ENCODE measurements around the gene PRR3. TPM values are rescaled to one million over a fixed set of nuclear protein-coding genes. Genes with fewer than 3 reads are reported as not detected.

The PRR3 gene
- total RNA-seq, 1 donor from 2014 or later: 2.1 TPM

GRCh38 chr6:30555816-30556065, 1.4 kb upstream of the PRR3 start:
- no peak for DNase-seq (ENCODE audit: low read depth)
- peaks cover 16% of the 10 kb centered on the region for H3K36me3 ChIP-seq (ENCODE audit: control insufficient read depth, insufficient read depth, low read length)
- no peak for FAIRE-seq
- peak overlapping the region; percentile 95 for H3K4me3 ChIP-seq (ENCODE audit: low read depth, low read length)
- TF ChIP-seq, protein P1, sequence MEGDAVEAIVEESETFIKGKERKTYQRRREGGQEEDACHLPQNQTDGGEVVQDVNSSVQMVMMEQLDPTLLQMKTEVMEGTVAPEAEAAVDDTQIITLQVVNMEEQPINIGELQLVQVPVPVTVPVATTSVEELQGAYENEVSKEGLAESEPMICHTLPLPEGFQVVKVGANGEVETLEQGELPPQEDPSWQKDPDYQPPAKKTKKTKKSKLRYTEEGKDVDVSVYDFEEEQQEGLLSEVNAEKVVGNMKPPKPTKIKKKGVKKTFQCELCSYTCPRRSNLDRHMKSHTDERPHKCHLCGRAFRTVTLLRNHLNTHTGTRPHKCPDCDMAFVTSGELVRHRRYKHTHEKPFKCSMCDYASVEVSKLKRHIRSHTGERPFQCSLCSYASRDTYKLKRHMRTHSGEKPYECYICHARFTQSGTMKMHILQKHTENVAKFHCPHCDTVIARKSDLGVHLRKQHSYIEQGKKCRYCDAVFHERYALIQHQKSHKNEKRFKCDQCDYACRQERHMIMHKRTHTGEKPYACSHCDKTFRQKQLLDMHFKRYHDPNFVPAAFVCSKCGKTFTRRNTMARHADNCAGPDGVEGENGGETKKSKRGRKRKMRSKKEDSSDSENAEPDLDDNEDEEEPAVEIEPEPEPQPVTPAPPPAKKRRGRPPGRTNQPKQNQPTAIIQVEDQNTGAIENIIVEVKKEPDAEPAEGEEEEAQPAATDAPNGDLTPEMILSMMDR (IDR thresholded peaks at IDR 0.05; ENCODE audit: insufficient read depth, low read length, severe bottlenecking): no peak
- no peaks in the 10 kb centered on the region for H3K27me3 ChIP-seq (ENCODE audit: control insufficient read depth, insufficient read depth, low read length)

DNA sequence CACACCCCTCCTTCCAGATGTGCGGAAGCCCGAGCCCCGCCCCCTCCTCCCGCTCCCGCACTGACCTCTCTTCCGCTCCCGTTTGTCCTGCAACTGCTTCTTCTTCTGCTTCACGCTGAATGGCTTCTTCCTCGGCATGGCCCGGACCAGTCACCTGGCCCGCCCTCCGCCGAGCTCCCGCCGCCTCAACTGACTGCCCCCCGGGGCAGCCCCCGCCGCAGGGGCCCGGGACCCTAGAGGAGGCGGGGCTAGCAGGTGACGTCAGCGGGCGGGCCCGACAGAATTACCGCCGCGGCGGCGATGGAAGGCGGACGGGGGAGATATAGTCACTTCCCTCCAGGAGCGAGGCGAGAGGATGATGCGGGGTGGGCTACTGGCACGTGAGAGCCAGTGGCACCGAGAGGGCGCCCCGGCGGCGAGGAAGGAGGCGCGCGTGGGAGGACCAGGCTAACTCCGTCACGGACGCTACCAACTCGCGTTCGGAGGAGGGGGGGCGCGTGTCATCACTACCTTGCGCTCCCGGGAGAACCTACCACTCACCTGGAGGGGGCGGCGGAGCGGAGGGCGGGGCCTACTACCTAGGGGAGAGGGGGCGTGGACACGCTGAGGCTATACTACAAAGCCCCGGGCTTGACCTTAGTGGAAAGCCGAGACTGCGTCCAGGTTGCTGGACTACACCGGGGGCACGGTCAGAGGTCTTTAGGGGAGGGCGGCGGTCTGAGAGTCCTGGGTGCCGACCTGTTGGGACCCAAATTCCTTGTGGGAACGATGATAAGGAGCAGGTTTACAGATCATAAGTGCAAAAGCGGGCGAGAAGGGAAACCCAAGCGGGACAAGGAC, 809 bp upstream of the PRR3 start, which contains the start of gene GNL1:
GNL1 (minus strand) TSS at position 424 of the 840 bp plus-strand sequence; CDS start at position 138, 286 bp downstream.
- TF ChIP-seq, protein P1 (IDR thresholded peaks at IDR 0.05; ENCODE audit: insufficient read depth, low read length, severe bottlenecking): peak; percentile 1
- FAIRE-seq: no peak
- H3K4me3 ChIP-seq (ENCODE audit: low read depth, low read length): peak within 1 kb of the TSS; percentile 95
- peaks cover 14% of the 10 kb centered on the region for H3K36me3 ChIP-seq (ENCODE audit: control insufficient read depth, insufficient read depth, low read length)
- DNase-seq (ENCODE audit: low read depth): peak; percentile 82
- H3K27me3 ChIP-seq (ENCODE audit: control insufficient read depth, insufficient read depth, low read length): no peaks in the 10 kb centered on the region

DNA sequence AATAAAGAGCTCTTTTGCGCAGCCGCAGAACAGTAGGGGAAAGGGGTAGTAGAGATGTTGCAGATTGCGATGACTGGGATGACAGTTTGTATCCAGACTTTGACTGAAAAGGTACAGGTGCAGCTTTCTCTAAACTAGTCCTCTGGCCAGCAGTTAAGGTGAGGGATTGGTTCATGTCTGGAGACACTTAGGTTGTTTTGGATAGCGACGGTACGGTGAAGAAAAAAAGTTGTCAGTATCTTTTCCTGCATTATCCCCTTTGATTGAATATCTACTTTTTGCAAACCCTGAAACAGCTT, 537 bp downstream of the PRR3 start:
- TF ChIP-seq, protein P1 (IDR thresholded peaks at IDR 0.05; ENCODE audit: insufficient read depth, low read length, severe bottlenecking): no peak
- DNase-seq (ENCODE audit: low read depth): no peak
- no peak for FAIRE-seq
- Histone ChIP-seq H3K27me3 (ENCODE audit: control insufficient read depth, insufficient read depth, low read length) (no peaks in the 10 kb centered on the region), H3K36me3 (ENCODE audit: control insufficient read depth, insufficient read depth, low read length) (peaks cover 14% of the 10 kb centered on the region), H3K4me3 (ENCODE audit: low read depth, low read length) (peak overlapping the region; percentile 95)

DNA sequence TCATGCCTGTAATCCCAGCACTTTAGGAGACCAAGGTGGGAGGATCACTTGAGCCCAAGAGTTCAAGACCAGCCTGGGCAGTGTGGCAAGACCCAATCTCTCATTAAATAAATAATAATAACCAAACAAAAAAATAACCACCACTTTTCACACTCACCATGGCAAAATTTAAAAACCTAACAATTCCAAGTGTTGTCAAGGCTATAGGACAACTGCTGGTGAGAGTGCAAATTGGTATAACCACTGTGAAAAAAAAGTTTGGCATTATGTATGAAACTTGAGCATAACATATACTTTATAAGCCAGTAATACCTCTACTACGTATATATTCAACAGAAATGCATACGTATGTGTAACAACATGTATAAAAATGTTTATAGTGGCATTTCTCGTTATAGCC, 3.8 kb downstream of the PRR3 start:
- TF ChIP-seq, protein P1 (IDR thresholded peaks at IDR 0.05; ENCODE audit: insufficient read depth, low read length, severe bottlenecking): no peak
- Histone ChIP-seq H3K4me3 (ENCODE audit: low read depth, low read length) (no peak overlapping the region), H3K36me3 (ENCODE audit: control insufficient read depth, insufficient read depth, low read length) (peaks cover 7% of the 10 kb centered on the region), H3K27me3 (ENCODE audit: control insufficient read depth, insufficient read depth, low read length) (no peaks in the 10 kb centered on the region)
- no peak for DNase-seq (ENCODE audit: low read depth)
- no peak for FAIRE-seq

- TF ChIP-seq, protein P1 (IDR thresholded peaks at IDR 0.05; ENCODE audit: insufficient read depth, low read length, severe bottlenecking): no peak
- Histone ChIP-seq H3K4me3 (ENCODE audit: low read depth, low read length) (no peak overlapping the region), H3K36me3 (ENCODE audit: control insufficient read depth, insufficient read depth, low read length) (peaks cover 7% of the 10 kb centered on the region), H3K27me3 (ENCODE audit: control insufficient read depth, insufficient read depth, low read length) (no peaks in the 10 kb centered on the region)
- DNase-seq (ENCODE audit: low read depth) (no peak), FAIRE-seq (no peak)
Observed at GRCh38 chr6:30562470-30563425, 5.7 kb downstream of the PRR3 start.

All from bronchial epithelial cell (primary cell).